Ascending aorta (tissue), 2 donors: ENCODE data around the gene MAP3K5. TPM values are rescaled to one million over a fixed set of nuclear protein-coding genes. Genes with fewer than 3 reads are reported as not detected.

Source experiments
- DNase-seq, 2 donors: peaks; one replicate each; pipeline ENCODE4 v3.0.0-alpha.2; 2019; ENCODE audit warnings: low spot score in 2 of 2
- H3K27ac ChIP-seq, 2 donors: fragments of 200-600 bp; sonication (generic); one replicate each; pipeline ENCODE4 v1.5.1; 2016 to 2017; ENCODE audit warnings: mild to moderate bottlenecking in 1 of 2
- H3K27me3 ChIP-seq: fragments of 200-600 bp; sonication (generic); one replicate; pipeline ENCODE4 v1.5.1; 2017
- H3K36me3 ChIP-seq, 2 donors: fragments of 200-600 bp; sonication (generic); one replicate each; pipeline ENCODE4 v1.5.1; 2016
- H3K4me1 ChIP-seq, 2 donors: fragments of 200-600 bp; sonication (generic); one replicate each; pipeline ENCODE4 v1.5.1; 2016 to 2017; ENCODE audit warnings: mild to moderate bottlenecking in 1 of 2
- H3K4me3 ChIP-seq, 2 donors: fragments of 200-600 bp; sonication (generic); one replicate each; pipeline ENCODE4 v1.5.1; 2016 to 2017; ENCODE audit warnings: mild to moderate bottlenecking in 1 of 2
- H3K9me3 ChIP-seq, 2 donors: fragments of 200-600 bp; sonication (generic); one replicate each; pipeline ENCODE4 v1.5.1; 2016
- intact Hi-C: fragments of 100-400 bp; cut with DNase I; formaldehyde crosslinking; loops from one replicate; pipeline ENCODE4 v1.15.1; 2023
- total RNA-seq: library from RNA; depleted of rRNA; stranded (reverse); fragments of >200 nt; gene quantifications from one replicate; pipeline ENCODE4 v1.1.0, GENCODE V29; 2016
- TF ChIP-seq, protein P1 (sequence below), 3 experiments: fragments of 200-600 bp in 2 of 3; fragments of 450-650 bp in 1 of 3; sonication (generic) in 2 of 3; IDR thresholded peaks; one replicate each; pipeline ENCODE4 v1.5.1; 2016 to 2019; ENCODE audit warnings: antibody characterized with exemption in 3 of 3, mild to moderate bottlenecking in 1 of 3, moderate library complexity in 1 of 3

MAP3K5 gene
- total RNA-seq, 1 donor from 2014 or later: 40.9 TPM

DNA sequence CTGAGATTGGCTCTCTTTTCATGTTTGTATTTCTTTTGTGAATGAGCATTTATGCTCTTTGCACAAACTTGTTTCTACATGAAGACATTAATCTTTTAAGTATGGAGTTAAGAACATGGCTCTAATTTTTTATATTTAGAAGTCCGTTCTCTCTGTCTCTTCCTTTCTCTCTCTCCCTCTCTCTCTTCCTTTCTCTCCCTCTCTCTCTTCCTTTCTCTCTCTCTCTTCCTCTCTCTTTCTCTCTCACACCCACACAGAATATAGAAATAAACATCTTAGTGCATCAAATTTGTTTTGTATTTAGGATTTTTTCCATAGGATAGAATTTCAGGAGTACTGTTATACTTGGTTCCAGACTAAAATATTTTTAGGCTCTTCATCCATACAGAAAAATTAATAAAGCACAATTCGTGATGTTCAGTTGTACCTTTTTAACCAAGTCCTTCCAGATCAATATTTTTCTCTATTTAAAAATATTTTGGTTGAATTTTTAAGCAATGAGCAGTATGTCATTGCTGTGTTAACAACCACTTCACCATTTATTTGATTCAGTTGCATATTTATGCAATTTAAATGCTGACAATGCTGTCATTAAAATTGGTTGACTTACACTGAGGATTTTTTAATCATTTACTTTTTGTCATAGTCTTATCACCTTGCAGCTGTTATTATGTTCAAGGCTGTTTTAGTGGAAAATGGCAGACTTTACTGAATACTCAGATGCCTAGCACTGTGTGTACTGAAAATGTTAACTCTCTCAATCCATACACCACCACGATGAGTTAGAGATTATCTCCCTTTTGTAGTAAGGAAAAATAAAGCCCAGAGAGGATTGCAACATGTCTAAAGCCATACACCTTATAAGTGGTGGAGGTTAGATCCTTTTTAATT is 129.7 kb downstream of the MAP3K5 start:
- no peak overlapping the region for H3K4me3 ChIP-seq
- no peaks in the 10 kb centered on the region for H3K9me3 ChIP-seq
- TF ChIP-seq, protein P1, sequence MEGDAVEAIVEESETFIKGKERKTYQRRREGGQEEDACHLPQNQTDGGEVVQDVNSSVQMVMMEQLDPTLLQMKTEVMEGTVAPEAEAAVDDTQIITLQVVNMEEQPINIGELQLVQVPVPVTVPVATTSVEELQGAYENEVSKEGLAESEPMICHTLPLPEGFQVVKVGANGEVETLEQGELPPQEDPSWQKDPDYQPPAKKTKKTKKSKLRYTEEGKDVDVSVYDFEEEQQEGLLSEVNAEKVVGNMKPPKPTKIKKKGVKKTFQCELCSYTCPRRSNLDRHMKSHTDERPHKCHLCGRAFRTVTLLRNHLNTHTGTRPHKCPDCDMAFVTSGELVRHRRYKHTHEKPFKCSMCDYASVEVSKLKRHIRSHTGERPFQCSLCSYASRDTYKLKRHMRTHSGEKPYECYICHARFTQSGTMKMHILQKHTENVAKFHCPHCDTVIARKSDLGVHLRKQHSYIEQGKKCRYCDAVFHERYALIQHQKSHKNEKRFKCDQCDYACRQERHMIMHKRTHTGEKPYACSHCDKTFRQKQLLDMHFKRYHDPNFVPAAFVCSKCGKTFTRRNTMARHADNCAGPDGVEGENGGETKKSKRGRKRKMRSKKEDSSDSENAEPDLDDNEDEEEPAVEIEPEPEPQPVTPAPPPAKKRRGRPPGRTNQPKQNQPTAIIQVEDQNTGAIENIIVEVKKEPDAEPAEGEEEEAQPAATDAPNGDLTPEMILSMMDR (IDR thresholded peaks at IDR 0.05): no peak
- no peaks in the 10 kb centered on the region for H3K4me1 ChIP-seq
- intact Hi-C loops: no loop called here
- H3K27ac ChIP-seq: no peak overlapping the region
- H3K27me3 ChIP-seq: no peaks in the 10 kb centered on the region
- no peak for DNase-seq
- H3K36me3 ChIP-seq: peaks cover 12 to 21% of the 10 kb centered on the region in 2 donors

DNA sequence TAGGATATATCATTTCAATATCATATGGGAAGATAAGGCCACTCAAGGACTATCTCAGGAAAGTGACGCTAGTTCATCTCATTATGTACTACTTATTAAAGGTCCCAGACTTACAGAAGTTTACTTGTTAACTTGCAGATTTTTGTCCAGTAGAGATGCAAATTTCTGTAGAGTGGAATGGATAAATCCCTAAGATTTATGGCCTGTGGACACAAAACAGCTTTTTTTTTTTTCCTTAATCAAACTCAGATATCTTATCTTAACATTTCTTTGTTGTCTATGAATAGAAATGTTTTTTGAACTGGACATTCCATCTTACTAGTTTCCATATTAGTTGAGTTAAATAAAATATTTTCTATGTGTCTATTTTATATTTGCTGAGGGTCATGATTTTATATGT is 131.6 kb downstream of the MAP3K5 start:
- H3K27me3 ChIP-seq: no peaks in the 10 kb centered on the region
- intact Hi-C loops: no loop called here
- TF ChIP-seq, protein P1 (IDR thresholded peaks at IDR 0.05): no peak

DNA sequence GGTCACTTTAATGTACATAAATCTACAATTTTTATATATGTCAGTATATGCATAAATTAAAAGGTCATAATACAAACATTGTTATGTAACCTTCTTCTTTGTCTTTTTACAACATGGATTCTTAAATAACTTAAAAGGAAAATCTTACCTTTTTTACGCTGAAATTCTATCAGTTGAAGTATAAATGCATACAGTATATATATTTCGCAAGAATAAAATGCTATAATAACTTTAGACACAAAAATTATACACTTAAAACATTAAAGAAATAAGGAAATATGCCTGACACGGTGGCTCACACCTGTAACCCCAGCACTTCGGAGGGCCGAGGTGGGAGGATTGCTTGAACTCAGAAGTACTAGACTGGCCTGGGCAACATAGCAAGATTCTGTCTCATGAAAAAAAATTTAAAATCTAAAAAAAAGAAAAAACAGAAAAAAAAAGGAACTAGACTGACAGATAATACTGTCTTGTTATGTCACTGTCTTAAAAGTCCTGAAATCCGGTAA is 132.2 kb downstream of the MAP3K5 start:
- intact Hi-C loops: no loop called here
- no peak for DNase-seq
- no peak overlapping the region for H3K27ac ChIP-seq
- H3K9me3 ChIP-seq: no peaks in the 10 kb centered on the region
- H3K4me3 ChIP-seq: no peak overlapping the region
- TF ChIP-seq, protein P1 (IDR thresholded peaks at IDR 0.05): no peak
- no peaks in the 10 kb centered on the region for H3K27me3 ChIP-seq
- H3K36me3 ChIP-seq: peaks cover 6 to 39% of the 10 kb centered on the region in 2 donors
- H3K4me1 ChIP-seq: no peaks in the 10 kb centered on the region

More for the DNA sequence above, 131.6 kb downstream of the MAP3K5 start:
- DNase-seq: no peak
- no peaks in the 10 kb centered on the region for H3K9me3 ChIP-seq
- H3K36me3 ChIP-seq: peaks cover 9 to 32% of the 10 kb centered on the region in 2 donors
- H3K4me1 ChIP-seq: no peaks in the 10 kb centered on the region
- no peak overlapping the region for H3K4me3 ChIP-seq
- no peak overlapping the region for H3K27ac ChIP-seq

DNA sequence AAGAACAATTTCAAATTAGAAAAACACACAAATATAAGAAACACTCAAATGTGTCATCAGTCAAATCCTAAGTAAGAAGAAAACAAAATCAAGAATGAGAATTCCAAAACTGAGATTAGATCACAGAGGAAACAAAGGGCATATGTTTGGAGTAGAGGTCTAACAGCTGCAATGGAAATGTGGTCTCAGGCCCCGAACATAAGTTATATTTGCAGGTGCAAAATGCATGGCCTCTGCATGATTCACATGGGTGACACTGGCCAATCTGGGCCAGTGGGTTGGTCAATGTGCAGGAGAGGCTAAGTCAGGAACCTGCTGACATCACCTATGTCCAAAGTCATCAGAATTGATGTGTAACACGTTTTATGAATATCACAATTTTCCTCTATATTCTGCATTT is 133.6 kb downstream of the MAP3K5 start:
- no peak overlapping the region for H3K4me3 ChIP-seq
- H3K4me1 ChIP-seq: no peaks in the 10 kb centered on the region
- H3K9me3 ChIP-seq: no peaks in the 10 kb centered on the region
- peaks cover 0 to 37% of the 10 kb centered on the region in 2 donors for H3K36me3 ChIP-seq
- TF ChIP-seq, protein P1 (IDR thresholded peaks at IDR 0.05): no peak
- H3K27ac ChIP-seq: no peak overlapping the region
- H3K27me3 ChIP-seq: no peaks in the 10 kb centered on the region
- intact Hi-C loops: no loop called here
- DNase-seq: no peak

DNA sequence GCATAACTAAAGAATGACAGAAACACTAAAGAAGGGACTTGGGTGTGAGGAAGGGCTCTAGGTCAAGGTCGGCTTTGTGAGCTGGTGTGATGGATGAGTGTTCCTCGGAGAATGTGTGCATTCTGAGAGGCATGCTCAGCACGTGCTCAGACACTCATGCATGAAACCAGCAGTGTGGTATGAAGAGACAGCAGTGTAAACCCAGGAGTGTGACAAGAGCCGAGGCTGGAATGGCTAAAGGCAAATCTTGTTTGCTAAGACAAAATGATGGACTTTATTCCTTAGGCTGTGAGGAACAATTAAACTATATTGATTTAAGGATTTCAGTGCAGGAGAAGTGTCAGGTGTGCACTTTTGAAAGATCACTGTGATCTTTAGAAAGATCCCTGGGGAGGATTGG is 134.6 kb downstream of the MAP3K5 start:
- no peak overlapping the region for H3K27ac ChIP-seq
- H3K9me3 ChIP-seq: no peaks in the 10 kb centered on the region
- TF ChIP-seq, protein P1 (IDR thresholded peaks at IDR 0.05): no peak
- intact Hi-C loops: no loop called here
- no peak for DNase-seq
- H3K27me3 ChIP-seq: no peaks in the 10 kb centered on the region
- no peak overlapping the region for H3K4me3 ChIP-seq
- peaks cover 0 to 37% of the 10 kb centered on the region in 2 donors for H3K36me3 ChIP-seq
- H3K4me1 ChIP-seq: no peaks in the 10 kb centered on the region
